ENCODE measurements around the gene ADIPOR2.
"Not testable (repeated sequence)": the region's sequence is repeated elsewhere in the genome, so short reads cannot be mapped to it uniquely, and the experiment has no call there.

Gene ADIPOR2

GRCh38 chr12:1666685-1667162, 24.1 kb upstream of the ADIPOR2 start:
- DNase-seq (ENCODE audit: insufficient read length): no peak
- no peak for TF ChIP-seq POLR2A (IDR thresholded peaks at IDR 0.05; ENCODE audit: low read depth, low read length)
- no peak for TF ChIP-seq TAF1 (IDR thresholded peaks at IDR 0.05; ENCODE audit: borderline replicate concordance, low read depth, low read length)
- TF ChIP-seq POLR2AphosphoS5 (IDR thresholded peaks at IDR 0.05; ENCODE audit: low read depth, low read length): no peak
- FAIRE-seq: no peak

- FAIRE-seq: no peak
- TF ChIP-seq TAF1 (IDR thresholded peaks at IDR 0.05; ENCODE audit: borderline replicate concordance, low read depth, low read length): no peak
- no peak for TF ChIP-seq POLR2AphosphoS5 (IDR thresholded peaks at IDR 0.05; ENCODE audit: low read depth, low read length)
- no peak for TF ChIP-seq POLR2A (IDR thresholded peaks at IDR 0.05; ENCODE audit: low read depth, low read length)
- DNase-seq (ENCODE audit: insufficient read length): no peak
Observed at GRCh38 chr12:1668833-1669543, 21.9 kb upstream of the ADIPOR2 start.

- TF ChIP-seq TAF1 (IDR thresholded peaks at IDR 0.05; ENCODE audit: borderline replicate concordance, low read depth, low read length) (no peak), POLR2A (IDR thresholded peaks at IDR 0.05; ENCODE audit: low read depth, low read length) (no peak), POLR2AphosphoS5 (IDR thresholded peaks at IDR 0.05; ENCODE audit: low read depth, low read length) (no peak)
- FAIRE-seq: no peak
- no peak for DNase-seq (ENCODE audit: insufficient read length)
Observed at GRCh38 chr12:1670358-1671268, 20.3 kb upstream of the ADIPOR2 start.

GRCh38 chr12:1676043-1676442, 14.8 kb upstream of the ADIPOR2 start:
- DNase-seq (ENCODE audit: insufficient read length): no peak
- no peak for TF ChIP-seq TAF1 (IDR thresholded peaks at IDR 0.05; ENCODE audit: borderline replicate concordance, low read depth, low read length)
- no peak for TF ChIP-seq POLR2AphosphoS5 (IDR thresholded peaks at IDR 0.05; ENCODE audit: low read depth, low read length)
- TF ChIP-seq POLR2A (IDR thresholded peaks at IDR 0.05; ENCODE audit: low read depth, low read length): no peak
- FAIRE-seq: no peak

- FAIRE-seq: no peak
- no peak for DNase-seq (ENCODE audit: insufficient read length)
Observed at GRCh38 chr12:1680804-1681492, 9.9 kb upstream of the ADIPOR2 start.

GRCh38 chr12:1681493-1681807, 9.4 kb upstream of the ADIPOR2 start:
- TF ChIP-seq POLR2A (IDR thresholded peaks at IDR 0.05; ENCODE audit: low read depth, low read length): no peak
- no peak for FAIRE-seq
- no peak for DNase-seq (ENCODE audit: insufficient read length)

More at GRCh38 chr12:1680804-1681492, 9.9 kb upstream of the ADIPOR2 start:
- TF ChIP-seq POLR2A (IDR thresholded peaks at IDR 0.05; ENCODE audit: low read depth, low read length): no peak
- no peak for TF ChIP-seq TAF1 (IDR thresholded peaks at IDR 0.05; ENCODE audit: borderline replicate concordance, low read depth, low read length)
- no peak for TF ChIP-seq POLR2AphosphoS5 (IDR thresholded peaks at IDR 0.05; ENCODE audit: low read depth, low read length)

GRCh38 chr12:1688086-1688710, 2.7 kb upstream of the ADIPOR2 start:
- FAIRE-seq (no peak), DNase-seq (ENCODE audit: insufficient read length) (no peak)
- TF ChIP-seq POLR2A (IDR thresholded peaks at IDR 0.05; ENCODE audit: low read depth, low read length): no peak
- TF ChIP-seq POLR2AphosphoS5 (IDR thresholded peaks at IDR 0.05; ENCODE audit: low read depth, low read length): no peak
- no peak for TF ChIP-seq TAF1 (IDR thresholded peaks at IDR 0.05; ENCODE audit: borderline replicate concordance, low read depth, low read length)

GRCh38 chr12:1691123-1692007, 495 bp downstream of the ADIPOR2 start:
- no peak for TF ChIP-seq TAF1 (IDR thresholded peaks at IDR 0.05; ENCODE audit: borderline replicate concordance, low read depth, low read length)
- TF ChIP-seq POLR2AphosphoS5 (IDR thresholded peaks at IDR 0.05; ENCODE audit: low read depth, low read length): no peak
- TF ChIP-seq POLR2A (IDR thresholded peaks at IDR 0.05; ENCODE audit: low read depth, low read length): no peak
- FAIRE-seq (no peak), DNase-seq (ENCODE audit: insufficient read length) (no peak)

- DNase-seq (ENCODE audit: insufficient read length) (no peak), FAIRE-seq (no peak)
- TF ChIP-seq POLR2A (IDR thresholded peaks at IDR 0.05; ENCODE audit: low read depth, low read length) (no peak), TAF1 (IDR thresholded peaks at IDR 0.05; ENCODE audit: borderline replicate concordance, low read depth, low read length) (no peak), POLR2AphosphoS5 (IDR thresholded peaks at IDR 0.05; ENCODE audit: low read depth, low read length) (no peak)
Observed at GRCh38 chr12:1692226-1692625, 1.4 kb downstream of the ADIPOR2 start.

GRCh38 chr12:1692895-1693610, 2.2 kb downstream of the ADIPOR2 start:
- TF ChIP-seq TAF1 (IDR thresholded peaks at IDR 0.05; ENCODE audit: borderline replicate concordance, low read depth, low read length): no peak
- TF ChIP-seq POLR2A (IDR thresholded peaks at IDR 0.05; ENCODE audit: low read depth, low read length): no peak
- no peak for TF ChIP-seq POLR2AphosphoS5 (IDR thresholded peaks at IDR 0.05; ENCODE audit: low read depth, low read length)
- DNase-seq (ENCODE audit: insufficient read length) (no peak), FAIRE-seq (no peak)

GRCh38 chr12:1695097-1695496, 4.2 kb downstream of the ADIPOR2 start:
- DNase-seq (ENCODE audit: insufficient read length); FAIRE-seq: not testable (repeated sequence)
